GM12864 (cell line): ENCODE data around the gene ADAMTS2.

Experiments used
- DNase-seq: peaks from one replicate; pipeline ENCODE4 v3.0.0-alpha.2; 2011; ENCODE audit warnings: low read depth
- H3K4me3 ChIP-seq: 2 replicates; pipeline ENCODE4 v1.5.1; 2011; ENCODE audit warnings: mild to moderate bottlenecking, low read depth, low read length, control low read depth
- TF ChIP-seq, protein P1 (sequence below): IDR thresholded peaks from 2 replicates; pipeline ENCODE4 v1.5.1; 2011; ENCODE audit warnings: low read depth, mild to moderate bottlenecking, moderate library complexity, low read length, control low read depth, inconsistent platforms; ENCODE audit errors: missing control alignments

Gene ADAMTS2

DNA sequence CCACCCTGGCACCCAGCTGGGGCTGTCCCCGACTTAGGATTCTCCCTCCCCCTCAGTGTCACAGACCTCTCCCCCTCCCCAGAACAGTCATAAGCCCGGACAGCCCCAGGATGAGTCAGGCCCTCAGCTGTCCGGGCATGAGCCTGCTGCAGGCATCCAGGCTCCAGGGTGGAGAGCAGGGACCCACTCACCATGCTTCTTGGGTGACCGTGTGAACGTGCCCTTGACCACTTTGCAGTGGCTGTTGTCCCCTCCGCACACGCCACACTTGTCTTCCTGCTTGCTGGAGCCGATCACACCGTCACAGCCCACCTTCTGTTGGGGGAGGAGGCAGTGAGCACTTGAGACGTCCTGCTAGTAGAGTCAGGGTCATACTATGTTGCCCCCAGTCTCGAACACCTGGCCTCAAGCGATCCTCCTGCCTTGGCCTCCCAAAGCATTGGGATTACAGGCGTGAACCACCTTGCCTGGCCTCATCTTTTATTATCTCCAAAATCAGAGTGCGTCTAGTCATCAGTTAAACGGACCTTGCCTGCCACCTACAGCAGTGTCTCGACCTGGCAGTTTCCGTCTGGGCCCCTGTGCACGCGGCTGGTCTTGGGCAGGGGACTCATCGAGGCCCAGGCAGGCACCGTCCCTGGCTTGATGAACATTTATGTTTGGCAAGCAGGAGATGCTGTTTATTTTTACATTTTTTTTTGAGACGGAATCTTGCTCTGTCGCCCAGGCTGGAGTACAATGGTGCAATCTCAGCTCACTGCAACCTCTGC, 212.5 kb downstream of the ADAMTS2 start:
- TF ChIP-seq, protein P1, sequence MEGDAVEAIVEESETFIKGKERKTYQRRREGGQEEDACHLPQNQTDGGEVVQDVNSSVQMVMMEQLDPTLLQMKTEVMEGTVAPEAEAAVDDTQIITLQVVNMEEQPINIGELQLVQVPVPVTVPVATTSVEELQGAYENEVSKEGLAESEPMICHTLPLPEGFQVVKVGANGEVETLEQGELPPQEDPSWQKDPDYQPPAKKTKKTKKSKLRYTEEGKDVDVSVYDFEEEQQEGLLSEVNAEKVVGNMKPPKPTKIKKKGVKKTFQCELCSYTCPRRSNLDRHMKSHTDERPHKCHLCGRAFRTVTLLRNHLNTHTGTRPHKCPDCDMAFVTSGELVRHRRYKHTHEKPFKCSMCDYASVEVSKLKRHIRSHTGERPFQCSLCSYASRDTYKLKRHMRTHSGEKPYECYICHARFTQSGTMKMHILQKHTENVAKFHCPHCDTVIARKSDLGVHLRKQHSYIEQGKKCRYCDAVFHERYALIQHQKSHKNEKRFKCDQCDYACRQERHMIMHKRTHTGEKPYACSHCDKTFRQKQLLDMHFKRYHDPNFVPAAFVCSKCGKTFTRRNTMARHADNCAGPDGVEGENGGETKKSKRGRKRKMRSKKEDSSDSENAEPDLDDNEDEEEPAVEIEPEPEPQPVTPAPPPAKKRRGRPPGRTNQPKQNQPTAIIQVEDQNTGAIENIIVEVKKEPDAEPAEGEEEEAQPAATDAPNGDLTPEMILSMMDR = no peak
- DNase-seq = no peak
- H3K4me3 ChIP-seq = no peak overlapping the region

DNA sequence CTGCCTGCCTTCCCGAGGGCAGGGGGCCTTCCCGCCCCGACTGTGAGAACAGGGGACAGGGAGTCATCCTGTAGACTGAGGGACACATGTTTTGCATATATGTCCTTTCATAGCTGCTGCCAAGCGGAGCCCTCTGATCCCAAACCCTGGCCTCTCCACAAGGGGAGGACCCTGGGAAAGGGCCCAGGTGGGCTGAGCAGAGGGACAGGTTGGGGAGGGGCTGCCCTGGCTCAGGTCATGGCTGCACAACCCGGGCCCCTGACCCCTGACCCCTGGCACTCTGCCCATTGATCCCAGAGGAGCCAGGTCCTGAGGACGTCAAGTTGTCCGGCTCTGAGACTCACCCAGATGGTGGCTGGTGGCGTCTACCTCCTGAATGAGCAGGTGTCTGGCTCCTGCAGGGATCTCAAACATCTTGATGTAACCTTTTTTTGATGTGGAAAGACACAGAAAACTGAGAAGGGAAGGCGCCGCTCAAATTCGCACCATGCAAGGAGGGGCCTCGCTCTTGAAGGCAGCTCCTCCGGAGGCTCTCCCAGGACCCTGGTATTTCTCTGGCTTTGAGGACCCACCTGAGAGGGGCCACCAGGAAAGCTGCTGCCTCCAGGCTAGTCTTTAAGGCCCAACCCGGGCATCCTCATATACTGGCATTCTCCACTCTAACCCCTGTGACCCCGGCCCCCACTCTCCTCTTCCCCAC, 213.2 kb downstream of the ADAMTS2 start:
- no peak overlapping the region for H3K4me3 ChIP-seq
- DNase-seq = no peak
- TF ChIP-seq, protein P1 = no peak

DNA sequence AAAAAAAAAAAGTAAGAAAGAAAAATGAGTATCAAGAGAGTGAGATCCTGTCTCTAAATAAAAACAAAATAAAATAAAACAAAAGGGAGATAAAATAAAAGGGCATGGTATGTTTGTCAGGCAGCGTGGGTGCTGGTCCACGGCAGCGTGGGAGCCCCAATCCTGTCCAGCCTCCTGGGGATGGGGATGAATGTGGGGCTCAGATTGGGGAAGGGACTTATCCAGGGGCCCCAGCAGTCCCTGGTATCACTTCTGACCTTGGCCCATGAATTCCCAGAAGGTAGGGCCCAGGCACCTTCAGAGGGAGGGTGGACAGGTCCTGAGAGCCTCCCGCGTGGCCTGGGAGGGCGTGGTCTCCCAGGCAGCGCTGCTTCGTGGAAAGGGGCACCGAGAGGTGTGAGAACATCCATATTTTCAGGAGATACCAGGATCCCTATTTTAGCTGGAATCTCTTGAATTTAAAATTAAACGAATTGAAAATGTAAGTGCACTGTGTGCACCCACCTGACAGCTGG, 213.9 kb downstream of the ADAMTS2 start:
- no peak for DNase-seq

DNA sequence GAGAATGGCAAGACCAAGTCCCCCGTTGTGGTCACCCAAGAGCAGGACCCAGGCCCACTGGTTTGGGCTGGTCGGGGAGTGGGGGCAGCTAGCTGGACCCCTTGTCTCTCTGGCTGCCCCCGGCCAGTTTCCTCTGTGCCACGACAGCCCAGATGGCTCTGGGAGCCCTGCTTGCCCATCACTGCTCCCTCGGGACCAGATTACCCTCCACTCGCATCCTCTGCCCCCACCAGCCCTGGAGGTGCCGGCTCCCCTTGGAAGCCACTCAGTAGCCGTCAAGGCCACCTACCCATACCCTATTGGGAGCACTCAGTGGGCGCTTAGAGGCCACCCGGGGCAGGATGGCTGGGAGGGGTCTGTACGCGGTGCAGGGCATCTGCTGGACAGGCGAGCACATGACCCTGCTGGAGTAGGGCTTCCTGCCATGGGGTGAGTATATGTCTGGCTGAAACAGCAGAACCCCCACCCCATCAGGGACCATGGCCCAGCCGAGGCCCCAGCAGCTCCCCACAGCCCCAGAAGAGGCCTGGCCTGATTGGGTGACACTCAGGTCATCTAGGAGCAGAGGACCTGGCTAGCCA, 215.1 kb downstream of the ADAMTS2 start:
- H3K4me3 ChIP-seq = no peak overlapping the region
- TF ChIP-seq, protein P1 = no peak
- DNase-seq = no peak

More for the DNA sequence above, 213.9 kb downstream of the ADAMTS2 start:
- TF ChIP-seq, protein P1 = no peak
- H3K4me3 ChIP-seq = no peak overlapping the region

DNA sequence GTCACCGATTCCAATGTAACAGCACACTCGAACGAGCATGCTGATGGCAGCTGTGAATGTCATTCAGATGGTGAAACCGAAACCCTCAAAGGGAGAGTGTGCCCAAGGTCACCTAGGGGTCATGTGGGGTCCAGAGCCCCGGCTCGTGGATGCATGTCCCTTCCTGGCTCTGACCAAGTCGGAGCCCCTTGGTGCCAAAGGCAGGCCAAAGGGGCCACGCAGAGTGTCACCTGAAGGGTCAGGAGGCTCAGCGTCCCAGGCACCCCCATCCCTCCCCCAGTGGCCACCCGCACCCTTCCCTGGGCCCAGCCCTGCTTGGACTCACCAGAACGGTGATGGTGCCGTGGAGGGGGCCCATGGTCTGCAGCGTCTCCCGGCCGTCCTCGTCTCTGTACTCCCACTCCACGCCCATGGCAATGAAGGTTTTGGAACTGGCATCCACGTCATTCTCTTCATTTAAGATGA, 215.6 kb downstream of the ADAMTS2 start:
- no peak overlapping the region for H3K4me3 ChIP-seq
- TF ChIP-seq, protein P1 = no peak
- no peak for DNase-seq

DNA sequence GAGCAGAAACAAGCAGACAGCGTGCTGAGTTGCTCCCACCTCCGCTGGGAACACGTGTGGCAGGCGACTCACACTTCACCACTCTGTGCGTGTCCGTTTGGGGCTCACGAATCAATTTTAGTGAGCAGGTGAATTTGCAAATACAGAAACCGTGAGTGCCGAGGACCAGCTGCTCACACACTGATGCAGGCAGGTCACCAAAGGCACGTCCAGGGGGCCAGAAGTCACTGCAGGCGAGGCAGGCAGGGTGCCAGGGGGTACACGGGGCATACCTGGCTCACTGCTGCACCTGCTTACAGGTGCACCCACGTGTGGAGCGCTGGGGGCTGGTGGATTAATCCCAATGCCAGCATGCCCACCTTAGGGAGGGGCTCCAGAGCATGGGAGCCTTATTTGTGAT, 216.3 kb downstream of the ADAMTS2 start:
- TF ChIP-seq, protein P1 = no peak
- no peak overlapping the region for H3K4me3 ChIP-seq
- DNase-seq = no peak
